IPS-NIHi11 (cell line): ENCODE results near the gene MGRN1.

ENCODE experiments used
- DNase-seq: peaks from one replicate; pipeline ENCODE4 v3.0.0; 2012; ENCODE audit warnings: mixed read lengths, low spot score

Gene MGRN1

DNA sequence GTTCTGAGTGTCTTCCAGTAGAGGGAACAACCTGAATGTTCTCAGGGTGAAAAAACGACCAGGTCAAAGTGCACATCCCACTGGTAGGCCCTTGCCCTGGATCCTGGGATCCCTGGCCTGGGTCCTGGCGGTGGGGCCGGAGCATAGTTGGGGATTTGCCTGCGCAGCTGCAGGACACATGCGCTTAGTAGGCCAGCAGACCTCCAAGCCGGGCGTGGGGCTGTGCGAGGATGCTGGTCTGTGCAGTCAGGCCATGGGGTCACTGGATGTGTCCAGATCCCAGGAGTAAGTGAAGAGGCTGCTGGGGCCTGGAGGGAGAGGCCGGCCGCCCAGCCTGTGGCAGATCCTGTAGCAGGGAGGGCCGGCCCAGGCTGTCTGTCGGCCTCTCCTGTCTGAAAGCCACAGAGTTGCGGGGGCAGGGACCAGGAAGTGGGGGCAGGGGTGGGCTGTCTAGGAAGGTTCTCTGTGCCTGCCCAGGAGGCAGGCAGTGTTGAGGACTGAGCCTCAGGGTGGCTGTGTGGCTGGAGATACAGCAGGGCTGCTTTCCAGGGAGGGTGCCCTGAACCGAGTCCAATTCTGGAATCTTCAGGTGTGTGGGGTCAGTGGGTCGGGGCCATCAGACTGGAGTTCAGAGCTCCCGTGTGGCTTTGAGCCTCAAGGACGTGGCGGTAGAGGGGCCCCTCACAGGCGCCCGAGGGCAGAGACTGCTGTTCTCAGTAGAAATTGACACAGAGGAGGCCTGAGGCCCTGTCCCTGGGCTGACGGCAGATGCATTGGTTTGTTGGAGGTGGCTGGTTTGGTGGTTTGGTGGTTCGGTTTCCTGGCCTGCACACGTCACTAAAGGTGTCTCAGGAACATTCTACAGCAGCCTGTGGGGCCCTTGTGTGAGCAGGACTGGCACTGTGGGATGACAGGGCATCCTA, 51.5 kb downstream of the MGRN1 start:
- peak; percentile 60 for DNase-seq

DNA sequence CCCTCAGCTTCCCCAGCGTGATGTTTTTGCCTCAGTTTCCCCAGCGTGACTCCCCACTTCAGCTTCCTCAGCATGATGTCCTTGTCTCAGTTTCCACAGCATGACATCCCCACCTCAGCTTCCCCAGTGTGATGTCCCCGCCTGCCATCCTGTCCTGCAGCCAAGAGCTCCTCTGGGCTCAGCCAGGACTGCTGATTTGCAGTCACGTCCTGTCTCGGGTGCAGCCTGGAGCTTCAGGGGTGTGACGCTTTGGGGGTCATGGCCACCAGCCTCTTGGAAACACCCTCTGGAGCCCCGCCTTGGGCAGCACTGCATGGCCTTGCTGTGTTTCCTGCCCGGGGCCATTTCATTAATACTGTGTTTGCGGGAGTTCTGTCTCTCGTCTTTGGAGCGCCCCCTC, 52.2 kb downstream of the MGRN1 start:
- no peak for DNase-seq

DNA sequence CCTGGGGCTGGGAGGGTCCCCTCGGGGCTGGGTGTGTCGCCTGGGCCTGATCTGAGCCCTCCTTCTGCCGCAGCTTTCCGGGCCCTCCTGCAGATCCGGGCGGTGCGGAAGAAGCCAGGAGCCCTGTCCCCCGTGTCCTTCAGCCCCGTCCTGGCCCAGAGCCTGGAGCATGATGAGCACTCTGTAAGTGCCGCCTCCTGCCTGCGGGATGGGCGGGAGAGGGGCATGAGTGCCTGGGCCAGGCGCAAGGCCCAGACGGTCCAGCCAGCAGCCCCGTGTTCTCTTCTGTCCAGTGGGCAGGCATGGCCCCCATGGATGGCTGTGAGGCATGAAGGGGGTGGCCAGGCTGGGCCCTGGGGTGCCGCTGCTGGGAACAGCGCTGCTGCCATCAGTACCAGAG, 52.8 kb downstream of the MGRN1 start:
- no peak for DNase-seq

DNA sequence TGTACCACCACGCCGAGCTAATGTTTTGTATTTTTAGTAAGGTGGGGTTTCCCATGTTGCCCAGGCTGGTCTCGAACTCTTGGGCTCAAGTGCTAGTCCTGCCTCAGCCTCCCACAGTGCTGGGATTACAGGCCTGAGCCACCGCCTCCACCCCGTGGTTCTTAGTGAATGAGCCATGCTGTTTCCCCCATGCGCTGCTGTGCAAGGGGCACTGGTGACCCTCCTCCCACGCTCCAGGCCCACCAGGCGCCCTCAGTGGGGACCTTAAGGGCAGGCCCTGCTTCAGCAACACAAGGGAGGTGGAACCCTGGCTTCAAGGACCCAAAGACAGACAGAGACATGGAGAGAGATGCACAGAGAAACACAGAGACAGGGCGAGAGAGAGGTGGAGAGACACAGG, 53.4 kb downstream of the MGRN1 start:
- no peak for DNase-seq

DNA sequence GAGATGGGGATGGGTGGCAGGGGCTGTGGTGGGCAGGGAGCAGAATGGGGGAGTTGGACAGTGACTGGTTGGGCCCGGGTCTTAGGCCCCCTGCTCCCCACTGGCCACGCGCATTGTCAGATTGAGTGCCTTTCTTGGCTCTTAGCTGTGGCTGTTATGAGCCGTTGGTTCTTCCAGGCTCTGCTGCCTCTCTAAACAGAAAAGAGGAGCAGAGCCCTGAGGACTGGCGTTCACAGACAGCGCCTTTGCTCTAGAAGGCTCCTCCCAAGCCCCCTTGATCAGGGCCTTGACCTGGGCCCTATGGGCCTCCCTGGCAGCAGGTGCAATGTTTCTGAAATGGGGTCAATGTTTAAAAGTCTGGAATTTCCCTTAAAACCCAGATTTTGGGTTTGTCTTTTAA, 54.0 kb downstream of the MGRN1 start:
- no peak for DNase-seq

DNA sequence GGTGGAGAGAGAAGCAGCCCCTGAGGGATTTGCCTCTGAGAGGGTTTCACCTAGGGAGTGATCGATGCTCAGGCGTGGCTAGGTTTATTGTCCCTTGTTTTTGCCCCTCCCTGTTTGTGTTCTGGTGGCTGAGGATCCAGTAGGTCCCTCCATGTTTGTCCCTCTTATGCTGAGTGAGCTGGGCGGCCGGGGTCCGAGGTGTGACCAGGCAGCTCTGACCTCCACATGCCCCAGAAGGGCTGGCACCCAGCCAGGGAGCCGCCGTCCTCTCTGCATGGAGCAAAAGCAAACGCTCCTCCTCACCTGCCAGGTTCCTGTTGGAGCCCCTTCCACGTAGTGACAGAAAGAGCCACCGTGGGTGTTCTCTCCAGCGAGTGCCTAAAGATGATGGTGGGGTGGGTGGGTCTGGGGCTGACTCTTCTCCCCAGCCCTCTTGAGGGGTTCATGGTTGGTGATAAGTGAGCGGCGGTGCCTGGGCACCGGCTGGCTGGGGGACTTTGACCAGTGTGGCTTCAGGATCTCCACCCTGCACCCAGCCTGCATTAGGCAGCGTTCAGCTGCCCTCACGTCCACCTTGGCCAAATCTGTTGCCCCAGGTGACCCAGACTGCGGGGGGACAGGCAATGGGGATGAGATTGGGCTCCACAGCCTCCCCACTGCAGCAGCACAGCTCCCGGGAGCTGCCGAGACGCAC, 54.7 kb downstream of the MGRN1 start:
- DNase-seq, result no peak

DNA sequence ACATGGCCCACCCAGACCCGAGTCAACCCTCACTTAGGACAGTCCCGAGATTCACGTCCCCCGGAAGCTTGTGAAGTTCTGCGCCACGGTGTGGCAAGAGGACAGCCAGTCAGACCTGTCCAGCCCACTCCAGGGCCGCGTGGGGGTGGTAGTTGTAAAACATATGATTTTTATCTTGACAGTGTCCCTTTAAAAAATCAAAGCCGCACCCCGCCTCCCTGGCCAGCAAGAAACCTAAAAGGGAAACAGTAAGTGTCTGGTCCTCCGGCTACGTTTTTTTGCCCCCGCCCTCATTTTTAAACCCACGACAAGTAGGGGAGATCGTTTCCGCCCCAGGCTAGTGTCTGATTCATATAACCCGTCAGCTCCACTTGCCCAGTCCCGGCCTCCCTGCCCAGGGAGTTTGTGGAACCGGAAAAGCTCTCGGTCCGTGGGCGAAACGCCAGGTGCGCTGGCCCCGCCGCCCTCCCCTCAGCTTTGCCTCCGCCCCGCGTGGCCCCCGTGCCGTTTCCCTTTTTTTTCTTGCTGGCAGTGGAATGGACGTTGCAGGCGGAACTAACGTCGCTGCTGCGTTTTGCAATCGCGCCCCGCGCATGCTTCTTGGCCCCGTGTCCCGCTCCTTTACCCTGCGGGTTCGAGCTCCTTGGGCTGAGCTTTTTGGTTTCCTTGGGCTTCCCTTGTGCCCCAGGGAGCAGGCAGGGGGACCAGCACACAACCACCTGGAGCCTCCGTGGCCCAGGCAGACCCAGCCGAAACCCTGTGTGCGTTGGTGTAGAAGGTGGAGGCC, 55.4 kb downstream of the MGRN1 start:
- DNase-seq, result no peak

DNA sequence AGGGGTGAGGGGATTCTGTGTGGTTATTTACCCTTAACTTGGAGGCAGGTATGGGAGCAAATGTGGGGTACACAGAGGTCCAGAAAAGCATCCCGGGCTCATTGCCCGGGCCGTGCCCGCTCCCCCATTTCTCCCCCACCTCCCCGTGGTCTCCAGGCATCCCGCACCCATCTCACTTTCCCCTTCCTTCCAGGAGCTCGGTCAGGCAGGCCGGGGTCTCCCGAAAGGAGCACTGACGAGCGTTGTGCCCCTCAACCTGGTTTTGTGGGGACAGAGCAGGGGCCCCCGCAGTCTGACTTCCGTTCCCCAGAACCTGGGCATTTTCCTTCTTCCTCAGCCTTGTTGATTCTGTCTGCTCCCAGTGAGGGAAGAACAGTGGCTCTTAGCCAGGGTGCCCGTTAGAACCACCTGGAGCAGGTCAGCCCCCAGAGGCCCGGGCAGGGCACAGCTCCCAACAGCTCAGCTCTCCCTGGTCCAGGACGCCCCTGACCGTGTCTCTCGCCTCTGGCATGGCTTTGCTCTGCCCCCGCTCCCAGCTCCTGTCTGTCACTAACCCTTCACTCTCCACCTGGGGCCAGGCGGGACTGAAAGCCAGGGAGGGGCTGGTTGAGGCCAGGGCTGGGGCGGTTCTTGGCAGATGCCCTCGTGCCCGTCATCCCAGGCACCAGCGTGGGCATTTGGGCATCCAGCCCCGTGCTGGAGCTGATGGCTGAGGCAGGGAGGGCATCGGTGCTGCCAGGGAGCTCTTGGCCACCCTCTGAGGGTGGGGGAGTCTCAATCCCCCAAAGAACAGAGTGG, 56.2 kb downstream of the MGRN1 start:
- DNase-seq, result no peak

DNA sequence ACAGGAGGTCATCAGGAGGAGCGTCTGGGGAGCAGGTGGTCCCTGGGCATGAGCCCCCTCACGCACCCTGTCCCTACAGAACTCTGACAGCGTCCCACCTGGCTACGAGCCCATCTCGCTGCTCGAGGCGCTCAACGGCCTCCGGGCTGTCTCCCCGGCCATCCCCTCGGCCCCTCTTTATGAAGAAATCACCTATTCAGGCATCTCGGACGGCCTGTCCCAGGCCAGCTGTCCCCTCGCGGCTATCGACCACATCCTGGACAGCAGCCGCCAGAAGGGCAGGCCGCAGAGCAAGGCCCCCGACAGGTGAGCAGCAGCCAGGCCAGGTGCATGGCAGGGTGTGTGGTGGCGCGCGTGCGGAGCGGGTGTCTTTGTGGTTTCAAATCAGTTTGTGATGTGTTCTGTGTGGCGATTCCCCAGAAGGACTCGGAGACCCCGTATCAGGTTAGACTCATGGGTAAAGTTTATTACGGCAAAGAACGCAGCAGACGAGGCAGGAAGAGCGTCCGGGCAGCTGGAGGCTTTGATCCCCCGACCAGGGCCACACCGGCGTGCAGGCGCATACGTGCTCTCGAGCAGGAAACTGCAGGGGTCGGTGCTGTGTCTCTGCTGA, 57.0 kb downstream of the MGRN1 start:
- no peak for DNase-seq

DNA sequence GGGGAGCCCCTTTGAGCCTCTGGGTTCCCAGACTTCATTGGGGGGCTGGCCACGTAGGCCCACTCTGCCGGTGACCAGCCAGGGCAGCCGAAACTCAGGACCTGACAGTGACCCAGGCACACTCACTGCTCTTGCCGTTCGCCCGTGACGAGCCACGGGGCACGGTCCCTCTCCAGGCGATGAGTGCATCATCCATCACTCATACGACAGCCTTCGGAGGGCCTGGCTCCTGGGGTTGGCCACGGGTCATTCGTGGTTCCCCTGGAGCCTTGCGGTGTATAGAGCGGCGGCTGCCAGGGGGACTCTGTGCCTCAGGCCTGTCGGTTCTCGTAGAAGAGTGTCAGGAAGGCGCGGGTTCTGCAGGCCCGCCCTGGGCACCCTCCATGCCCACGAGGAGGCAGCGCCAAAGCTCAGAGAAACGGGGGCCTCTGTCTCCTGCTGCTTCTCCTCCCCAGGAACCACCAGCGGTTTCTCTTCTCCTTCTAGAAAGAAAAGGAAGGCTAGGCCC, 57.5 kb downstream of the MGRN1 start:
- no peak for DNase-seq

DNA sequence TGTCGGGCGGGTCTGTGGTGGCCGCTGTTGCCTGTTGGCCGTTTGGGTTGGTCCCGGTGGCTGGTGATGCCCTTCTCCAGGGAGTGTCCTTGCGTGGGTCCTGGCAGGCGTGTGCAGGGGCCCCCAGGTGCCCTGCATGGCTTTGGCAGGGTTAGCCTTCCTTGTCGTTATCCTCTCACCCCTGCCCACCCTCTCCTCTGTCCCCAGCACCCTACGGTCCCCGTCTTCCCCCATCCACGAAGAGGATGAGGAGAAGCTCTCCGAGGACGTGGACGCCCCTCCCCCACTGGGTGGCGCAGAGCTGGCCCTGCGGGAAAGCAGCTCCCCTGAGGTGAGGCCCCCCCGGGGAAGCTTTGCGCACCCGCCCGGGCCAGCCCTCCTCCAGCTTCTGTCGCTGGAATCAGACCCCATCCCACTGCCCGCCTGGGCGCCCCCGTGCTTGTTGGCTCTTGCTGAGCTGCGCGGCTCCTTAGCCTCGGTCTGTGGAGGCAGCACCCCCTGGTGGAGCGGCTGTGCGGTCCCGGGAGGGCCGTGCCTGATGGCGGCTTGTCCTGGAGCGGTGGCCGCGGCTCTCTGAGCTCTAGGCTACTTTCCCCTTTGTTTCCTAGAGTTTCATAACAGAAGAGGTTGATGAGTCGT, 58.1 kb downstream of the MGRN1 start:
- peak; percentile 97 for DNase-seq

DNA sequence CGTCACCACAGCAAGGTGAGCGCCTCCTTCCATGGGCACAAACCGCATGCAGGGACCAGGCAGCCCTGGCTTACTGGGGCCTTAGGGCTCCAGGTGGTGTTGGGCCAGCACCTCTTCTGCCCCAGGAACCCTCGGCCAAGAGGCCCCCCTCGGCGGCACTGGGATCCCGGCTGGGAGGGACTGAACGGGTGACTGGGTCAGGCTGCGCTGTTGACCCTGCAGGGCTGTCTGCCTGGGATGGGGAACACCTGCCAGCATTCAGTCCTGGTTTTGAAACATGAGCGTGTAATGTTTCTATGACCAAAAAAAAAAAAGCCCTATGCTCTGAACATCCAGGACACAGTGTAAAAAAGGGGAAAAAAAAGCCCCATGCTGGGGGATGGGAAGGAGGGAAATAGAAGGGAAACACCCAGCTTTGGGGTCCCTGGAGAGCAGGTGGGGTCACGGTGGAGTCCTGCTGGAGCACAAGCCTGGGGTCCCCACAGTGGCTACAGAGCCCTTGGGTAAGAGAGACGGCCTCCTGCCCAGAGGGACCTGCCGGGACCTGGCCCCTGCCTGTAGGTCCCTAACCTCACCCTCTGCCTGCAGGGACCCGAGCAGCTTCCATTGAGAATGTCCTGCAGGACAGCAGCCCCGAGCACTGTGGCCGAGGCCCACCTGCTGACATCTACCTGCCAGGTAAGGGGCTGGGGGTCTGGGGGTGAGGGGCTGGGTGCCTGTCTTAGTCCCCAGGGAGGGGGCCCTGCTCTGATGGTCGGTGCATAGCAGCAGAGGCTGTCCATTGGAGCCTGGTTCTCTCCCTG, 58.8 kb downstream of the MGRN1 start:
- DNase-seq, result no peak

DNA sequence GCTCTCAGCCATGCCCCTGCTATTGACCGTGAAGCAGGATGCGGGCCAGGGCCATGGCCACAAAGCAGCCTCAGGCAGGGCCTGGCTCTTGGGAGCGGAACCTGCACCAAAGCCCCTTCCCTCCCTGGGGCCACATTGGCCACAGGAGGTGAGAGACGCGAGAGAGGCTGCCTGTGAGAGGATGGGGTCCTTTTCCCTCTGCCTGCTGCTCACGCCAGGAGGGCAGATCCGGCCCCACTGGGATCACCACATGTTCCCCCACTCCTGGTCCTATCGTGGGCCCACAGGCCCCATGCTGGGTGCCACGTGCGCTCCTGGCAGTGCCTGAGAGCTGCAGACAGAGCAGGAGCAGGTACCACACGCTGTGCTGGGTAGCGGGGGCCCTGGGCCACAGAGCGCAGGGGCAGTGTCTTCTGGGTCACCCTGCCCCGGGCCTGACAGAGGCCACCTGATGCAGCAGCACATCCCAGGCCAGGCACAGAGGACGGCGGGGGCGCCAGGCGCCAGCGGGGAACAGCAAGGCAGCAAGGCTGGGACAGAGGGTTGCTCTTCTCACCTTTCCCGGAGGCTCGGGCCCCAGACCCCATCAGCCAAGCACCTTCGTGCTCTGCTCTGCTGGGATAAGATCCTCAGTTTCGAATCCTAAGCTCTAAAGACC, 59.6 kb downstream of the MGRN1 start:
- DNase-seq, result no peak

DNA sequence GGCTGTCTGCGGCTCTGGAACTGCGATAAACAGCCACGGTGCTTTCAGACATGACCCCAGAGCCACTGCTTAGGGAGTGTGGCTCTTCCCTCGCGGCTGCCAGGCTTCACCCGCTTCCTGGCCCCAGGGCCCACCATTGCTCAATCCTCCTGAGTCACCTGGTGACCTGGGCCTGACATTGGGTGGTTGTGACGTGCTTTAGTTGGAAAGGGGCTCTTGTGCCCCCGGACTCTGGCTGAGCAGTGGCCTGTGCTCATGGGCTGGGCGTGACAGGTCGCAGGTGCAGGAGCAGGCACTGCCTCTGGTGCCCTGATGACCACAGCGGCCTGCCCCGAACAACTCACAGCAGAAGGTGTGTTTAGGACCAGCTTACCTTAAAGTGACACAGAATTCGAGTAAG, 60.1 kb downstream of the MGRN1 start:
- DNase-seq, result no peak

DNA sequence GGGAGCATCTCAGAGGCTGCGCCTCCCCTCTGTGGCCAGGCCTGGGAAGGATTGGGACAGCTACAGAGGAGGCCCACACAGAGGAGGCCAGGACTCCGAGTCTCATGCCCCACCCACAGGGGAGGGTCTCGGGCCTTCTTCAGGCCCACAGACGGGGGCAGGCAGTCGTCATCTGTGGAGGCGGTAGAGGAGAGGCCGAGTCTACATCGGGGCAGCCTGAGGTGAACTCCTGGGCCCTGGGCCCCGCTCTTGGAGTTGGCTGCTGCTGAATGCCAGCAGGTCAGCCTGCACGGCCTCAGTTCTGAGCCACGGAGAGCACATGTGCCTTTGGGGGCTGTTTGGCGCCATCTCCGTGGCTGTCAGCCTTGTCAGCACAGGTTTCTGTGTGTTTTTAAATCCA, 60.7 kb downstream of the MGRN1 start:
- no peak for DNase-seq

DNA sequence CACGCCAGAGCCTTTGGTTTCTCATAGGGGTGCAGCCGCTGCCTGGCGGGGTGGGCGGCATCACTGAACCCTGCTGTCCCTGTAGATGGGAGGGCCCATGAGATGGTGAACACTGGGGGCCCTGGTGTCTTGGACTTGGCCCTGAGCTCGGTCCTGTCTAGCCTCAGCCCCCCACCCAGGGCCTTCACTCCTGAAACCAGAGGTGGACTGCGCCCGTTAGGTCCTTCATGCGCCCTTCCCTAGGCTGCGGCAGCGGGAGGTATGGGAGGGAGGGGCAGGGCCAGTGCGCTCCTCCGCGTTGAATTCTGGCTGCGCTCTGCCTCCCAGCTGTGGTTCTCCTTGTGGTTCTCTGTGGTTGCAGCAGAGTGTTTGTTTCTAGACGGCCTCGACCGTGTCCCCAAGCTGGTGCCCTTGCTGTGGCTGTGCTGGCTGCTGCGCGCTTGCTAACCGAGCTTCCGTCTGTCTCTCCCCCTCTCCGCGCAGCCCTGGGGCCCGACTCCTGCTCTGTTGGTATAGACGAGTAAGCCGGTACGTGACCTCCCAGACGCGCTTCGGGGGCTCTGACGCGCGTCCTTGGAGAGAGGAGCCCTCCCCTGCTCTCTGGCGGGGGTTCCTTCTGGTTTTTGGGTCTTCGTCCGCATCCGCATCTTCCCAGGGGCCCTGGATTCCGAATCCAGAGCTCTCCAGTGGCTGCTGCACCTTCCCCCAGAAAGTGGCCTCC, 61.3 kb downstream of the MGRN1 start:
- no peak for DNase-seq

DNA sequence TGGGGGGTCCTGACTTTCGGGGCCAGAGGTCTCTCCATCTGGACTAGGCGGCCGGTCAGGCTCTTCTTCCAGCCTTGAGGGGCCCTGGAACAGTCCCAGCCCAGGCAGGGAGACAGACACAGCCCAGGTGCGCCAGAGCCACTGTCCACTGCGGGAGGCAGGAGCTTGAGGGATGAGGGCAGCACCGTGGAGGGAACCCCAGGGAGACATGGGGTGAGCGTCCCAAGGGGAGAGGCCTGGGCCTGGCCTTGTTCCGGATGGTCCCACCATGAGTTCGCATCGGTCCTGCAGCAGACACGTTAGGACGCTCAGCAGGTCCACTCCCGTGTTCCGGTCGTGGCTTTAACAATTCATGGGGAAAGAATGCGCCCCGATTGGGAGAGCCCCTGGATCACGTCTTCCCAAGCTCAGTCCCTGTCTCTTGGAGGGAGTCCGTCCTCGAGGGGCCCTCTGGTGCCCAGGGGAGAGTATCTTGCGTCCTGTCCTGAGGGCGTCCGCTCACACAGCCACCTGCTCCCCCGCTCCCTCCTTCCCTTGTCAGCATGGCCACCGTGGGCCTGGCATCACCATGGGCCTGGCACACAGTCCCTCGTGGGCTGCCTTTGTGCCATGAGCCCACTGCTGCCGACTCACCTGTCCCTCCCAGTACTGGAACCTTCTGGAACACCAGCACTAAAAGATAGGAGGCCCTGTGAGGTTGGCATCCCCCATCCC, 62.0 kb downstream of the MGRN1 start:
- DNase-seq, result no peak

DNA sequence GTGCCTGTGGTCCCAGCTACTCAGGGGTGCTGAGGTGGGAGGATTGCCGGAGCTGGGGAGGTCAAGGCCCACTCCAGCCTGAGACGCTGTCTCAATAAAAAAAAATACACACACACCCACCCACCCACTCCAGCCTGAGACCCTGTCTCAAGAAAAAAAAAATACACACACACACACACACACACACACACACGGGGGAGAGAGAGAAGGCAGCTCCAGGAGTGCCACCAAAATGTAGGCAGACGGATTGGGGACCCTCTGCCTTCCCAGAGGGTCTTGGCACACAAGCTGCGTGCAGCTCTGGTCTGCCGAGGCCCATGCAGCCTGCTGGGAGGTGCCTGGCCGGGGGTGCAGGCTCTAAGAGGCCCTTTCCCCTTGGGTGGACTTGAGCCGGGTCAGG, 62.8 kb downstream of the MGRN1 start:
- no peak for DNase-seq
